GM13976 (cell line): Measurements from ENCODE around the gene FAF1.

Experiments
- DNase-seq: peaks from one replicate; pipeline ENCODE4 v3.0.0; 2012; ENCODE audit warnings: low spot score
- CTCF ChIP-seq: IDR thresholded peaks from 2 replicates; pipeline ENCODE4 v1.5.1; 2012; ENCODE audit warnings: borderline replicate concordance, mild to moderate bottlenecking; ENCODE audit not compliant: insufficient read depth; ENCODE audit errors: extremely low read depth, missing control alignments, control extremely low read depth
- in situ Hi-C: fragments of 300-500 bp; cut with MboI; formaldehyde crosslinking; loops from one replicate; pipeline ENCODE4 v1.12.0; 2022; ENCODE audit warnings: low sequenced_read_pairs, mixed read lengths, inconsistent platforms; ENCODE audit not compliant: unreplicated experiment

Gene FAF1

GRCh38 chr1:50651476-50652263, 308.4 kb downstream of the FAF1 start:
- in situ Hi-C loops: no loop called here
- DNase-seq: no peak
- no peak for TF ChIP-seq CTCF

DNA sequence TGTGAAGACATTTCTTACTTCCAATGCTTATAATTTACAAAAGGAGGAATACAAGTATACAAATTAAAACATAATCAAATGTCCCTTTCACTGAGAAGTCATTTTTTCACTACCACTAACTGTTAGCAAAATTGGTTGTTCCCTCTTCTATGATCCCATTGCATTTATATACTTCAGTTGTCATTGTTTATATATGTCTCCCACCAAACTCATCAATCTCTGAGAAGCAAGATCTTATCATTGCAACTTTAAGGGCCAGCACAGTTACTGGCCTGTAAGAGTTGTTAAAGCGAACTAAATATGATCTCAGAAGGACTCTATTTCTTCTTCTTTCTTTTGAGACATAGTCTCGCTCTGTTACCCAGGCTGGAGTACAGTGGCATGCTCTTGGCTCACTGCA, 313.5 kb downstream of the FAF1 start:
- DNase-seq: no peak
- in situ Hi-C loops: no loop called here
- no peak for TF ChIP-seq CTCF

DNA sequence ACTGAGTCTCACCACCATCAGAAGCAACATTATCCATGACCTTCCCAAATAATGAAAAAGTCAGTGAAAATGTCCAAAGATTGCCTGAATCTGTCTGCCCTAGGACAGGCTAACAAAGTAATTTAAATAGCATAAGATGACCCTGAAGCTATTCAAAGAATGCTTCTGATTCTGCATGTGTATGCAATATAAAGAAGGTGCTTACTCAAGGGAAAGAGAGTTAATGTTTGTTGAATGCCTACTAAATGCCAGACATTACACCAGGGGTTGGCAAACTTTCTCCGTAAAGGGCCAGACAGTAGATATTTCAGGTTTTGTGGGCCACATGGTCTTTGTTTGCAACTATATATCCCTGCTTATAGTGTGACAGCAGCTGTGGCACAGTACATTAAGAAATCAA, 314.9 kb downstream of the FAF1 start:
- in situ Hi-C loops: no loop called here
- no peak for TF ChIP-seq CTCF
- DNase-seq: no peak

GRCh38 chr1:50644447-50645105, 315.5 kb downstream of the FAF1 start:
- TF ChIP-seq CTCF: no peak
- in situ Hi-C loops: no loop called here
- DNase-seq: no peak

DNA sequence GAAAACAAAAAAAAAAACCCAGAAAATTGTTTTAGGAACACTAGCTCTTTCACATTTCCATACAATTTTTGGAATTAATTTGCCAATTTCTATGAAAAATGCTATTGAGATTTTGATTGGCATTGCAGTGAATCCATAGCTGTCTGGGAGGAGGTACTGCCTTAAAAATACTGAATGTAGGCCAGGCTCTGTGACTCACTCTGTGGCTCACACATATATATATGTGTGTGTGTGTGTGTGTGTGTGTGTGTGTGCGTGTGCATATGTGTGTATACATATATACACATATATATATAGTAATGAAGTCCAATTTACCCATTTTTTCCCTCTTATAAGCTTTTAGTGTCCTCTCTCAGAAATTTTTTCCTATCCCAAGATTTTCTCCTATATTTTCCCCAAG, 322.6 kb downstream of the FAF1 start:
- no peak for TF ChIP-seq CTCF
- in situ Hi-C loops: no loop called here
- DNase-seq: no peak

DNA sequence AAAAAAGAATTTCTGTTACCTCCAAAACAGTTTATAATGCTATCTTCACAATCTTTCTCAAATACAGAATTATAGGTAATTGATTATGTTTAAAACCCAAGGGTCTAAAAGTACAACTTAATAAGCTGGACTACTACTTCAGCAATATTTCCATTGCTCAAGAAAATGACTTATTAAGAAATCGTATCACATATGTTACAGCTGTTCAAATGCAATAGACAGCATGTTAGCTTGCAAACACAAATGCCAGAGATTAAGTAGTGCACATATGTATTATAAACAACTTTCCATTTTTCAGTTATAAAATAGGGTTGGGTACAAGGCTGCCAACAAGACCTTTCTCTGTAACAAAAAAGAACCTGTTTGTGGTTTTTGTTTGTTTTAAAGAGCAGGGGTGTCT, 325.8 kb downstream of the FAF1 start:
- in situ Hi-C loops: no loop called here
- DNase-seq: no peak
- TF ChIP-seq CTCF: no peak
